ENCODE results near the gene ARHGEF7.
"Not testable (repeated sequence)": the region's sequence is repeated elsewhere in the genome, so short reads cannot be mapped to it uniquely, and the experiment has no call there.

The ARHGEF7 gene

GRCh38 chr13:111115061-111115964, at the start of gene ARHGEF7:
TSS of gene ARHGEF7 (plus strand) at chr13:111115310. CDS start at chr13:111115527, 217 bp downstream.
- DNase-seq (ENCODE audit: low read depth in 2 of 2): no peak

DNA sequence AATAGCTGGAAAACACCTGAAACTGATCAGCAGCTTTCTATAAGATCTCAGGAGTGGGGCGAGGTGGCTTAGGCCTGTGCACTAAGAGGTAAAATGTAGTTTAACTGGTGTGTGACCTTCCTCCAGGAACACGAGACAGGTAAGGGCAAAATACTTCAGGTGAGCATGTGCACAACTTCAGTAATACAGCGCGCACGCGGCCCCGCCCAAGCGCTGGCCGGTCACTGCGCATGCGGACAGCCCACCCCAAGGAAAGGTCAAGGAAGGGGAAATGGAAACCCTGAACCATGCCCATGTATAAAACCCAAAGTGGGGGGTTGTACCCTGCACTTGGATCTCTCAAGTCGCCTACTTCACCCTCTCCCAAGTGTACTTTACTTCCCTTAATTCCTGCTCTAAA, 49.4 kb upstream of the ARHGEF7 start:
- DNase-seq (ENCODE audit: low read depth in 2 of 2): no peak

DNA sequence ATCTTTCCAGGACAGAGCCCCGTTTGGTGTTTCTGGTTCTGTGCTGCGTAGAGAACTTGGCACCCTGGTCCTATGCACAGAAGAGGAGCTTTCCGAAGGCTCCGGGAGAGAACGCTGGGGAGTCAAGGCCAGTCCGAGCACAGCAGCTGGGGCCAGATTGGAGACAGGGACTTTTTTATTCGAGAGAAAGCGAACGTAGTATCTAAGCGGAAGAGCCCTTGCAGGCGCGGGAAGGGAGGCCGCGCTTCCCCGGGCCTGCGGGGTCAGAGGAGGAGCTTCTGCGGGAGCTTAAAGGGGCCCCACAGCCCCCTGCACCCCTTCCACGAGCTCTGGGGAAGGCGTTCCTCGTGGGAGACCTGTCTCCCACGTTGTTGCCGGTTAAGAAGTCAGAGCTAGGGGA, 48.6 kb upstream of the ARHGEF7 start:
- DNase-seq (ENCODE audit: low read depth in 2 of 2): no peak

DNA sequence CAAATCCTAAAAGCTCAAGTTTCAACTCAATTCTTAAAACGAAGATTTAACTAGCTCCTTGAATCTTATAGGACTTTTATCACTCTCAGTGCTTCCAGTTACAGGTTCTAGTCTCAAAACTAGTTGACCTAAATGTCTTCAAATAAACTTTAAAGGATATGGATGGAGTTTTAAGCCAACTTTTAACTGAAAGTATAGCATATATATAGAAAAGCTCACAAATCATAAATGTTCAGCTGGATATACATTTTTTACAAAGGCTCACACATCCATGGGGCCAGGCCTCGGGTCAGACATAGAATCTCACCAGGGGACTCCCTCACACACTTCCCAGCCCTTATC, 47.1 kb upstream of the ARHGEF7 start:
- no peak for DNase-seq (ENCODE audit: low read depth in 2 of 2)

DNA sequence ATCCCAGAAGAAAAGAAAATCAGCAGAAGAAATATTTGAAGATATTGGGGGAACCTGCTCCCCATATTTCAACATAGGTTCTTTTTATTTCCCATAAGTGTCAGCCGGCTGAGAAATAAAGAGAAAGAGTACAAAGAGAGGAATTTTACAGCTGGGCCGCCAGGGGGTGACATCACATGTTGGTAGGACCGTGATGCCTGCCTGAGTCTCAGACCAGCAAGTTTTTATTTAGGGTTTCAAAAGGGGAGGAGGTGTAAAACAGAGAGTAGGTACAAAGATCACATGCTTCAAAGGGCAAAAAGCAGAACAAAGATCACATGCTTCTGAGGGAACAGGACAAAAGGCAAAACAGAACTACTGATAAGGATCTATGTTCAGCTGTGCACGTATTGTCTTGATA, 44.0 kb upstream of the ARHGEF7 start:
- not testable (repeated sequence) for DNase-seq (ENCODE audit: low read depth in 2 of 2)

GRCh38 chr13:111071526-111071925, 43.6 kb upstream of the ARHGEF7 start:
- not testable (repeated sequence) for DNase-seq (ENCODE audit: low read depth in 2 of 2)

- DNase-seq (ENCODE audit: low read depth in 2 of 2): no peak
Measured at GRCh38 chr13:111074826-111075225, 40.3 kb upstream of the ARHGEF7 start.

GRCh38 chr13:111076155-111077013, 38.7 kb upstream of the ARHGEF7 start:
- no peak for DNase-seq (ENCODE audit: low read depth in 2 of 2)

DNA sequence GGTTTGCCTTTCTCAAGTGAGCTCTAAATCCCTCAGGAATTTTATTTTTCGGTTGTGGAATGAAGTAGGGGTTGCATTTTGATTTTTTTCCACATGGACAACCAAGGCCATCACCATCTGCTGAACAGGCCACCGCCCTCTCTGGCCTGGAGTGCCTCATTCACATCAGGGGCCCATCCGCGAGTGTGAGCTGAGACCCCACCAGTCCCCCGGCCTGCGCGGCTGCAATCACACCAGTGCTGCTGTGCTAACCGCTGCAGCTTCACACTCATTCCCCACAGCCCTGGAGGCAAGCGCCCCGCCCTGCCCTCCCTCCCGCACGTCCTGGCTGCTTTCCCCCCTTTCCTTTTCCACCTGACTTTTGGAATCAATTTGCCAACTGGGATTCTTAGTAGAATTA, 35.7 kb upstream of the ARHGEF7 start:
- DNase-seq (ENCODE audit: low read depth in 2 of 2): no peak

- DNase-seq (ENCODE audit: low read depth in 2 of 2): no peak
Measured at GRCh38 chr13:111080642-111081041, 34.5 kb upstream of the ARHGEF7 start.

- DNase-seq (ENCODE audit: low read depth in 2 of 2): no peak
Measured at GRCh38 chr13:111082240-111082639, 32.9 kb upstream of the ARHGEF7 start.

GRCh38 chr13:111082769-111083168, 32.3 kb upstream of the ARHGEF7 start:
- not testable (repeated sequence) for DNase-seq (ENCODE audit: low read depth in 2 of 2)

DNA sequence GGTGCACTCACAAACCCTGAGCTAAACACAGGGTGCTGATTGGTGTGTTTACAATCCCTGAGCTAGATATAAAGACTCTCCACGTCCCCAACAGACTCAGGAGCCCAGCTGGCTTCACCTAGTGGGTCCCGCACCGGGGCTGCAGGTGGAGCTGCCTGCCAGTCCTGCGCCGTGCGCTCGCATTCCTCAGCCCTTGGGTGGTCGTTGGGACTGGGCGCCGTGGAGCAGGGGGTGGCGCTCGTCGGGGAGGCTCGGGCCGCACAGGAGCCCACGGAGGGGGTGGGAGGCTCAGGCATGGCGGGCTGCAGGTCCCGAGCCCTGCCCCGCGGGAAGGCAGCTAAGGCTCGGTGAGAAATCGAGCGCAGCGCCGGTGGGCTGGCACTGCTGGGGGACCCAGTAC, 31.4 kb upstream of the ARHGEF7 start:
- not testable (repeated sequence) for DNase-seq (ENCODE audit: low read depth in 2 of 2)

DNA sequence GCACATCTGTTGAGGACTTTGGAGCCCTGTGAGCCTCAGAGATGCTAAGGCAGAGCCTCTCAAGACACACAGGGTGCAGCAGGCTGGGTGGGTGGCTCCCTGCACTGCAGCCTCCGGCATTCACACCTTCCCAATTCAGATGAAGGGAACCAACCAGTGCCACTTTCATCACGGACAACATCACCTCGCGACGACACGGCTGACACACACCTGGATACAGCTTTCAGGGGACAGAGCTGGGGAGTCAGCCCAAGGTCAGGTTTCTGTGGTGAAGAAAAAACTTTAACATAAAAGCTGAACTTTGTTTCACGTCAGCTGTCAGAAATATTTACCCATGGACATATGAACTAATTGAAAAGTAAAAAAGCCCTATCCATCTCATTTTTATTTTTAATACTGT, 24.9 kb upstream of the ARHGEF7 start:
- DNase-seq (ENCODE audit: low read depth in 2 of 2): no peak

- no peak for DNase-seq (ENCODE audit: low read depth in 2 of 2)
Measured at GRCh38 chr13:111092685-111093084, 22.4 kb upstream of the ARHGEF7 start.

DNA sequence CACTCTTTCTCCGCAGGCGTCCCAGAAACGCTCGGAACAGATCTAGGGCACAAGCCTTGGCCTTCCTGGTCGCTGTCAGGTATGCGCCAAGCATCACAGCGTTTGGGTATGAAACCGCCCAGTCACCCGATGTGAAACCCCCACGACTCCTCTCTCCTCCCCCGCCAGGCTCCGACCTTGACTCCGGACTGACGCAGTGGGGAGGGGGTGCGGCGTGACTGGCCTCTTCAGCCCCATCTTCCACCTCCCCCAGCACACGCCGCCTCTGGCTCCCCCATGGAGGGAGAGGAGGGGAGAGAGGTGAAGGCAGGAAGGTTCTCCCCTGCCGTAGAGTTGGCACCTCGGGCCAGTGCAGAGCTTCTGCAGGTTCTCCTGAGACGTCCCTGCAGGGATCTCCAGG, 22.0 kb upstream of the ARHGEF7 start:
- DNase-seq (ENCODE audit: low read depth in 2 of 2): no peak

DNA sequence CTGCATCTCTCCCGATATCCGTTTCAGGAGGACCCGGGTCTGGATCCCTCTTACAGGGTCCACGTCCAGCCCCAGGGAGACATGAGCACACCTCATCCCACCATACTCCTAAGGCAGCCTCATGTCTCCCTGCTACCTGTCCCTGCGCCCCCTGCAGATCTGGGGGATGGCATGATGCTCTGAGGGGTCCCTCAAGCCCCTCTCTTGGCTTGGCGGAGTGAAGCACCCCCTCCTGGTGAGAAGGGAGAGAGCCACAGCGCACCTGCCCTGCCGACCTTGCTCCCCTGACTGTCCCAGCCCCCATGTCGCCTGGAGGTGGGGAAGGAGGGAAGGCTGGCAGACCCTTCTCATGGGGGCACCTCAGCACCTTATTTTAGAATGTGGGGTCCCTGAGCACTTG, 21.5 kb upstream of the ARHGEF7 start:
- DNase-seq (ENCODE audit: low read depth in 2 of 2): no peak

- no peak for DNase-seq (ENCODE audit: low read depth in 2 of 2)
Measured at GRCh38 chr13:111095031-111095840, 19.9 kb upstream of the ARHGEF7 start.

- no peak for DNase-seq (ENCODE audit: low read depth in 2 of 2)
Measured at GRCh38 chr13:111095911-111096501, 19.1 kb upstream of the ARHGEF7 start.

- no peak for DNase-seq (ENCODE audit: low read depth in 2 of 2)
Measured at GRCh38 chr13:111099290-111099689, 15.8 kb upstream of the ARHGEF7 start.

GRCh38 chr13:111110054-111110453, 5.1 kb upstream of the ARHGEF7 start:
- no peak for DNase-seq (ENCODE audit: low read depth in 2 of 2)

Data from fibroblast of skin of left biceps (primary cell).